ENCODE data around the gene DLG2. TPM values are rescaled to one million over a fixed set of nuclear protein-coding genes. Genes with fewer than 3 reads are reported as not detected.

Gene DLG2
- total RNA-seq, 3 donors from 2014 or later = 4.3 to 12.3 (median 6.9) TPM

GRCh38 chr11:83473743-83474142 is 2153.4 kb downstream of the DLG2 start:
- H3K27me3 ChIP-seq = no peaks in the 10 kb centered on the region
- no peaks in the 10 kb centered on the region for H3K36me3 ChIP-seq
- DNase-seq (ENCODE audit: low spot score in 2 of 2) = no peak
- no peak for TF ChIP-seq POLR2AphosphoS5 (IDR thresholded peaks at IDR 0.05)
- TF ChIP-seq POLR2A (IDR thresholded peaks at IDR 0.05) = no peak
- TF ChIP-seq CTCF (IDR thresholded peaks at IDR 0.05) = no peak
- H3K27ac ChIP-seq = no peak overlapping the region
- H3K4me1 ChIP-seq = no peaks in the 10 kb centered on the region
- H3K9me3 ChIP-seq = no peaks in the 10 kb centered on the region
- intact Hi-C loops (cut with DNase I; ENCODE audit: low total_unique reads) = no loop called here
- H3K4me3 ChIP-seq = no peak overlapping the region

- Histone ChIP-seq H3K4me1 (no peaks in the 10 kb centered on the region), H3K36me3 (no peaks in the 10 kb centered on the region), H3K27ac (no peak overlapping the region), H3K9me3 (no peaks in the 10 kb centered on the region), H3K4me3 (no peak overlapping the region), H3K27me3 (no peaks in the 10 kb centered on the region)
- intact Hi-C loops (cut with DNase I; ENCODE audit: low total_unique reads) = no loop called here
- TF ChIP-seq POLR2AphosphoS5 (IDR thresholded peaks at IDR 0.05) (no peak), POLR2A (IDR thresholded peaks at IDR 0.05) (no peak), CTCF (IDR thresholded peaks at IDR 0.05) (no peak)
- DNase-seq (ENCODE audit: low spot score in 2 of 2) = no peak
These were observed 2154.3 kb downstream of the DLG2 start for GRCh38 chr11:83472806-83473205.

- Histone ChIP-seq H3K27ac (no peak overlapping the region), H3K4me3 (no peak overlapping the region), H3K4me1 (no peaks in the 10 kb centered on the region), H3K9me3 (no peaks in the 10 kb centered on the region), H3K36me3 (no peaks in the 10 kb centered on the region), H3K27me3 (no peaks in the 10 kb centered on the region)
- DNase-seq (ENCODE audit: low spot score in 2 of 2) = no peak
- TF ChIP-seq POLR2A (IDR thresholded peaks at IDR 0.05) = no peak
- TF ChIP-seq POLR2AphosphoS5 (IDR thresholded peaks at IDR 0.05) = no peak
- TF ChIP-seq CTCF (IDR thresholded peaks at IDR 0.05) = no peak
- intact Hi-C loops (cut with DNase I; ENCODE audit: low total_unique reads) = no loop called here
These were observed 2155.1 kb downstream of the DLG2 start for GRCh38 chr11:83471831-83472727.

GRCh38 chr11:83467837-83468236 is 2159.3 kb downstream of the DLG2 start:
- intact Hi-C loops (cut with DNase I; ENCODE audit: low total_unique reads) = no loop called here
- H3K36me3 ChIP-seq = no peaks in the 10 kb centered on the region

More at GRCh38 chr11:83467837-83468236, 2159.3 kb downstream of the DLG2 start:
- no peaks in the 10 kb centered on the region for H3K27me3 ChIP-seq
- H3K9me3 ChIP-seq = no peaks in the 10 kb centered on the region
- DNase-seq (ENCODE audit: low spot score in 2 of 2) = no peak
- H3K27ac ChIP-seq = no peak overlapping the region
- H3K4me3 ChIP-seq = no peak overlapping the region
- no peak for TF ChIP-seq CTCF (IDR thresholded peaks at IDR 0.05)
- TF ChIP-seq POLR2A (IDR thresholded peaks at IDR 0.05) = no peak
- no peak for TF ChIP-seq POLR2AphosphoS5 (IDR thresholded peaks at IDR 0.05)
- no peaks in the 10 kb centered on the region for H3K4me1 ChIP-seq
